Neural cell (in vitro differentiated cells): ENCODE results near the gene NSDHL. TPM values are rescaled to one million over a fixed set of nuclear protein-coding genes. Genes with fewer than 3 reads are reported as not detected.

ENCODE experiments used
- H2AFZ ChIP-seq: fragments of 200-600, 300-800 bp; sonication (generic), shearing (Covaris generic); 2 replicates; pipeline ENCODE4 v1.6.0; 2014; ENCODE audit warnings: low read depth, mild to moderate bottlenecking, antibody characterized with exemption, low read length, moderate library complexity
- H3F3A ChIP-seq: fragments of 200-600 bp; shearing (Covaris generic); 2 replicates; pipeline ENCODE4 v1.6.1; 2016; ENCODE audit warnings: mild to moderate bottlenecking, moderate library complexity, mixed read lengths, antibody characterized with exemption, low read length; ENCODE audit not compliant: insufficient read depth, poor library complexity, severe bottlenecking
- H3K27ac ChIP-seq: fragments of 200-600, 300-800 bp; sonication (generic), shearing (Covaris generic); 2 replicates; pipeline ENCODE4 v1.5.1; 2014; ENCODE audit warnings: mild to moderate bottlenecking, low read length, moderate library complexity
- H3K27me3 ChIP-seq: fragments of 300-800, 200-600 bp; sonication (generic), shearing (Covaris generic); 2 replicates; pipeline ENCODE4 v1.6.0; 2014; ENCODE audit warnings: mild to moderate bottlenecking, low read depth, low read length, moderate library complexity; ENCODE audit not compliant: insufficient read depth
- H3K36me3 ChIP-seq: fragments of 300-800, 200-600 bp; sonication (generic), shearing (Covaris generic); 2 replicates; pipeline ENCODE4 v1.5.1; 2014; ENCODE audit warnings: mild to moderate bottlenecking, antibody characterized with exemption, low read length, moderate library complexity; ENCODE audit not compliant: insufficient read depth
- H3K4me2 ChIP-seq: fragments of 300-800, 200-600 bp; sonication (generic), shearing (Covaris generic); 2 replicates; pipeline ENCODE4 v1.6.0; 2014; ENCODE audit warnings: mild to moderate bottlenecking, low read length
- H3K4me3 ChIP-seq: fragments of 300-800, 200-600 bp; sonication (generic), shearing (Covaris generic); 2 replicates; pipeline ENCODE4 v1.5.1; 2014; ENCODE audit warnings: mild to moderate bottlenecking, low read length, moderate library complexity
- H3K79me2 ChIP-seq: fragments of 200-600 bp; shearing (Covaris generic); replicated peaks from 2 replicates; pipeline ENCODE4 v1.6.0; 2014; ENCODE audit warnings: mild to moderate bottlenecking, low read length, moderate library complexity; ENCODE audit not compliant: insufficient read depth
- H3K9ac ChIP-seq: fragments of 300-800, 200-600 bp; sonication (generic), shearing (Covaris generic); 2 replicates; pipeline ENCODE4 v1.6.1; 2016; ENCODE audit warnings: mild to moderate bottlenecking, low read length, mixed read lengths
- H3K9me2 ChIP-seq: fragments of 200-600 bp; shearing (Covaris generic); 2 replicates; pipeline ENCODE4 v1.6.1; 2016; ENCODE audit warnings: mild to moderate bottlenecking, low read length, mixed read lengths; ENCODE audit not compliant: insufficient read depth
- H3K9me3 ChIP-seq: fragments of 200-600, 300-800 bp; sonication (generic), shearing (Covaris generic); 2 replicates; pipeline ENCODE4 v1.6.1; 2016; ENCODE audit warnings: mild to moderate bottlenecking, mixed run types, low read length, moderate library complexity, mixed read lengths
- H4K20me1 ChIP-seq: fragments of 200-600 bp; shearing (Covaris generic); 2 replicates; pipeline ENCODE4 v1.6.1; 2016; ENCODE audit warnings: mild to moderate bottlenecking, mixed run types; ENCODE audit not compliant: insufficient read depth
- CTCF ChIP-seq: fragments of 450-650 bp; IDR thresholded peaks from 2 replicates; pipeline ENCODE4 v1.5.1; 2014; ENCODE audit warnings: antibody characterized with exemption, mild to moderate bottlenecking, moderate library complexity; ENCODE audit not compliant: poor library complexity, severe bottlenecking
- EP300 ChIP-seq: fragments of 450-650 bp; conservative IDR thresholded peaks from 2 replicates; pipeline ENCODE4 v1.6.1; 2014; ENCODE audit warnings: antibody characterized with exemption, mild to moderate bottlenecking, moderate library complexity; ENCODE audit not compliant: poor library complexity, severe bottlenecking
- EZH2 ChIP-seq: fragments of 200-600, 300-800 bp; shearing (Covaris generic), sonication (generic); IDR thresholded peaks from 2 replicates; pipeline ENCODE4 v1.6.1; 2014; ENCODE audit warnings: antibody characterized with exemption, low read length, borderline replicate concordance, mild to moderate bottlenecking; ENCODE audit not compliant: insufficient read depth, poor library complexity, severe bottlenecking
- MXI1 ChIP-seq: fragments of 450-650 bp; conservative IDR thresholded peaks from 2 replicates; pipeline ENCODE4 v1.6.1; 2014; ENCODE audit warnings: antibody characterized with exemption, mild to moderate bottlenecking; ENCODE audit not compliant: poor library complexity, severe bottlenecking
- POLR2AphosphoS5 ChIP-seq: IDR thresholded peaks from 2 replicates; pipeline ENCODE4 v1.6.1; 2012
- RAD21 ChIP-seq: fragments of 450-650 bp; conservative IDR thresholded peaks from 2 replicates; pipeline ENCODE4 v1.6.1; 2014; ENCODE audit warnings: antibody characterized with exemption, mild to moderate bottlenecking, moderate library complexity
- REST ChIP-seq: IDR thresholded peaks from 2 replicates; pipeline ENCODE4 v1.6.1; 2012; ENCODE audit warnings: borderline replicate concordance
- SMC3 ChIP-seq: fragments of 450-650 bp; conservative IDR thresholded peaks from 2 replicates; pipeline ENCODE4 v1.6.1; 2014; ENCODE audit warnings: antibody characterized with exemption, mild to moderate bottlenecking, moderate library complexity; ENCODE audit not compliant: poor library complexity
- TAF1 ChIP-seq: IDR thresholded peaks from 2 replicates; pipeline ENCODE4 v1.6.1; 2012; ENCODE audit warnings: low read depth
- polyA plus RNA-seq: library from polyadenylated mRNA; depleted of rRNA; stranded (reverse); fragments of >200 nt; gene quantifications from 2 replicates; pipeline ENCODE4 v1.2.3, GENCODE V29; 2014

Gene NSDHL
- polyA plus RNA-seq, 1 donor from 2014 or later: 18.4 TPM

GRCh38 chrX:152876931-152877840 is 46.3 kb downstream of the NSDHL start:
- no peak for TF ChIP-seq EP300
- TF ChIP-seq EZH2: no peak
- TF ChIP-seq MXI1: no peak
- TF ChIP-seq SMC3: no peak
- TF ChIP-seq REST: no peak
- no peak for TF ChIP-seq TAF1
- TF ChIP-seq CTCF: no peak
- TF ChIP-seq RAD21: no peak
- TF ChIP-seq POLR2AphosphoS5: no peak
- Histone ChIP-seq H4K20me1 (no peaks in the 10 kb centered on the region), H3K79me2 (no peaks in the 10 kb centered on the region), H3K9ac (no peak overlapping the region), H3K9me3 (no peaks in the 10 kb centered on the region), H2AFZ (no peak overlapping the region), H3K36me3 (no peaks in the 10 kb centered on the region), H3K4me3 (no peak overlapping the region), H3K27me3 (no peaks in the 10 kb centered on the region), H3K9me2 (no peaks in the 10 kb centered on the region), H3K4me2 (no peak overlapping the region), H3K27ac (no peak overlapping the region), H3F3A (no peaks in the 10 kb centered on the region)

DNA sequence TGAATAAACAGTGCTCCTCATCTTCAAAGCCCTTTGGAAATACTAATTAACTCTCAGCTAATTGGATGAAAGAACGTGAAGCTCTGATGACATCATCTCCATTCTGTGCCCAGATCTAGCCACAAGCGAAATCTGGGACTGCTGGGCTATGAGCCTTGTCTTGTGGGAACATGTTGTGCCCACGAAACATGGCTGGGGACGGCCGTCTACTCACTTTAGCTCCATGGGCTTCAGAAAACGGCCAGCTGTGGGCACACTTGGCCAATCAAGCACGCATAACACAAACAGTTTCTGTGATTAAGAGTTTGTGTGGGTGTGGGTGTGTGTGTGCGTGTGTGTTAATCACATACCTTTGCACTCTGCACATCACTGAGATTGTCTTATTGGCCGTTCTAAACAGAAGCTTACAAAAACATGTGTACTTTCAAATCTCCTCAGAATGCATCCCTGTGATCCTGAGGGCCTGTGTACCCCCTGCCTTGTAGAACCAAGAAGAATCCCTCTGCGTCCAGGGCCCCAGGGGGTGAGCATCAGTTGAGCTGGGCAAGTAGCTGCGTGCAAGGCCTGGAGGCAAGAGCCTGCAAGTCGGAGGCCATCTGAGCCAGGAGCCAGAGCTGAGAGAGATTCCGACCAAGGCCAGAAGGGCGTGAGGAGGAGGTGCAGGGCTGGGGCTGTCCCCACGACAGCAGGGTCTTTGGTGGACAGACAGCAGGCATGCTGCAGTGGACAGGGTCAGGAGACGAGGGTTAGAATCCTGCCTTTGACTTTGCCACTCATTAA is 48.3 kb downstream of the NSDHL start:
- Histone ChIP-seq H3K4me3 (no peak overlapping the region), H2AFZ (no peak overlapping the region), H3K9me3 (no peaks in the 10 kb centered on the region), H3K9ac (no peak overlapping the region), H3F3A (no peaks in the 10 kb centered on the region), H3K79me2 (no peaks in the 10 kb centered on the region), H3K9me2 (no peaks in the 10 kb centered on the region), H3K4me2 (no peak overlapping the region), H3K27me3 (no peaks in the 10 kb centered on the region), H3K27ac (no peak overlapping the region), H3K36me3 (no peaks in the 10 kb centered on the region), H4K20me1 (no peaks in the 10 kb centered on the region)
- TF ChIP-seq EZH2 (no peak), CTCF (no peak), RAD21 (no peak), EP300 (no peak), MXI1 (no peak), REST (no peak), POLR2AphosphoS5 (no peak), TAF1 (no peak), SMC3 (no peak)
